Adrenal gland (tissue), 12 donors: ENCODE results near the gene BIN2. TPM values are rescaled to one million over a fixed set of nuclear protein-coding genes. Genes with fewer than 3 reads are reported as not detected.
"Not testable (repeated sequence)": the region's sequence is repeated elsewhere in the genome, so short reads cannot be mapped to it uniquely, and the experiment has no call there.

Experiments used
- DNase-seq, 7 donors: peaks; one replicate each; pipeline ENCODE4 v3.0.0-alpha.2; 2019 to 2020
- H3K27ac ChIP-seq, 5 donors: fragments of 200-600 bp; sonication (generic) in 4 of 5; 1 replicate in 3 of 5; 2 replicates in 2 of 5; pipeline versions ENCODE4 v1.5.1 to v1.8.0; 2016 to 2020; ENCODE audit warnings: mild to moderate bottlenecking in 1 of 5
- H3K27me3 ChIP-seq: fragments of 200-600 bp; 2 replicates; pipeline ENCODE4 v1.8.0; 2021
- H3K36me3 ChIP-seq, 2 donors: fragments of 200-600 bp; replicated peaks in 1 of 2; 1 replicate in 1 of 2; 2 replicates in 1 of 2; pipeline versions ENCODE4 v1.5.1 to v1.8.0; 2018 to 2022
- H3K4me1 ChIP-seq, 2 donors: fragments of 200-600 bp; replicated peaks in 1 of 2; 1 replicate in 1 of 2; 2 replicates in 1 of 2; pipeline versions ENCODE4 v1.5.1 to v1.8.0; 2018 to 2021
- H3K4me3 ChIP-seq, 4 donors: fragments of 200-600 bp; sonication (generic) in 3 of 4; one replicate each; pipeline ENCODE4 v1.5.1; 2016 to 2018
- H3K9me3 ChIP-seq, 3 donors: fragments of 200-600 bp; sonication (generic) in 1 of 3; replicated peaks in 1 of 3; 1 replicate in 2 of 3; 2 replicates in 1 of 3; pipeline versions ENCODE4 v1.5.1 to v1.8.0; 2016 to 2021
- CTCF ChIP-seq, 6 experiments: fragments of 450-650 bp in 4 of 6; fragments of 200-600 bp in 2 of 6; sonication (generic) in 1 of 6; IDR thresholded peaks; 1 replicate in 5 of 6; 2 replicates in 1 of 6; pipeline versions ENCODE4 v1.5.1 to v1.8.0; 2016 to 2021; ENCODE audit warnings: antibody characterized with exemption in 6 of 6, mild to moderate bottlenecking in 2 of 6, moderate library complexity in 1 of 6
- POLR2A ChIP-seq, 2 donors: fragments of 450-650 bp; IDR thresholded peaks; one replicate each; pipeline ENCODE4 v1.6.1; 2017; ENCODE audit warnings: antibody characterized with exemption in 2 of 2, mild to moderate bottlenecking in 2 of 2, moderate library complexity in 1 of 2
- WGBS, 4 donors: extraction: QIAGEN DNeasy Blood & Tissue Kit in 2 of 4; methylation state at CpG; one replicate each; pipeline versions ENCODE4 v1.1.5 to v1.1.7; 2013 to 2017; 5-methylcytosine and 5-hydroxymethylcytosine counted together
- intact Hi-C, 2 donors: fragments of 100-400 bp; cut with DNase I; formaldehyde crosslinking; loops; one replicate each; pipeline versions ENCODE4 v1.14.1 to v1.15.0; 2022 to 2023
- polyA plus RNA-seq, 3 donors: library from polyadenylated mRNA; stranded (reverse); fragments of 200-250 nt in 2 of 3; fragments of 350-450 nt in 1 of 3; fragmentation: Illumina TruSeq in 1 of 3; extraction: RNeasy Lipid Tissue Mini Kit (QIAGEN cat#74804) in 1 of 3; gene quantifications; one replicate each; pipeline ENCODE4 v1.2.3, GENCODE V29; 2013 to 2014
- total RNA-seq, 9 donors: library from RNA; depleted of rRNA in 4 of 9; stranded (reverse); fragments of >200 nt in 4 of 9; fragments of 120-200 nt in 1 of 9; fragmentation: NEBNext Ultra II Directional in 1 of 9; extraction: Animal tissue kit (Norgen Biotek cat#: 25700) in 1 of 9; gene quantifications; one replicate each; pipeline versions ENCODE4 v1.1.0 to v1.2.4, GENCODE V29; 2013 to 2023
- donor health status: healthy with polysubstance abuse.
- donor health status: Bipolar disorder and iron deficiency.
- donor health status: DM: yes; HTN: yes; CAD: no.
- donor health status: DM: no; HTN: no; CAD: no.
- donor health status: DM: no; HTN: no; CAD: no.
- donor health status: DM: yes; HTN: yes; CAD: no.

Gene BIN2
- total and polyA plus RNA-seq, 12 donors = 2.3 to 16.6 (median 6.1) TPM

DNA sequence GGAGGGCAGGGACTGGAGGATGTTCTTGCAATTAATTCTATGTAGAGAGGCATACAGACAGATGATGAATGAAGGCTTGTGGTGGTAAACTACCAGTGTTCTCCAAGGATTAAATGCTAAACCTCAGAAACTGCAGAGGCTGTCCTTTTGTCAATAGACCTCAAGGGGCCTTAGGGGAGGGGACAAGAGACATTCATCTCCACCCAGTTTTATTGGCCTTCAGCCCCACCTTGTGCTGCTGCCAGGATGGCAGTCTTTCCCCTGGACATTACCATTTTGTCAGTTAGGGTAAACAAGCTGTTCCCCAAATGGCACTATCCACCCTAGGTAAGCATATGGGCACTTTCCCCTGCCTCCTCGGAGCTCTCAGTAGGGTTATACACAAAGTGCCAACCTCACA is 48.9 kb downstream of the BIN2 start:
- TF ChIP-seq CTCF (IDR thresholded peaks at IDR 0.05) (no peak), POLR2A (IDR thresholded peaks at IDR 0.05) (no peak)
- H3K36me3 ChIP-seq = no peaks in the 10 kb centered on the region
- no peak for DNase-seq
- WGBS, 4 donors = 60 to 100% (median 86%) methylated on average over 1 of the region's 1 CpG
- no peaks in the 10 kb centered on the region for H3K9me3 ChIP-seq
- H3K27me3 ChIP-seq = no peaks in the 10 kb centered on the region
- H3K27ac ChIP-seq = no peak overlapping the region
- intact Hi-C loops = no loop called here
- peaks cover 0 to 7% of the 10 kb centered on the region in 2 donors for H3K4me1 ChIP-seq
- no peak overlapping the region for H3K4me3 ChIP-seq

- not testable (repeated sequence) for H3K4me3 ChIP-seq, DNase-seq, H3K27ac ChIP-seq, H3K27me3 ChIP-seq, H3K36me3 ChIP-seq, H3K9me3 ChIP-seq
- 91 to 98% (median 95%) methylated on average over 7 of the region's 7 CpGs for WGBS, 4 donors
- peaks cover 0 to 13% of the 10 kb centered on the region in 2 donors for H3K4me1 ChIP-seq
- intact Hi-C loops = loop anchor here in 1 of 2 donors (5.0 kb wide), 1 partner anchor 69 kb away; no protein-coding TSS in a partner anchor
These were observed 51.2 kb downstream of the BIN2 start for GRCh38 chr12:51272810-51273209.

DNA sequence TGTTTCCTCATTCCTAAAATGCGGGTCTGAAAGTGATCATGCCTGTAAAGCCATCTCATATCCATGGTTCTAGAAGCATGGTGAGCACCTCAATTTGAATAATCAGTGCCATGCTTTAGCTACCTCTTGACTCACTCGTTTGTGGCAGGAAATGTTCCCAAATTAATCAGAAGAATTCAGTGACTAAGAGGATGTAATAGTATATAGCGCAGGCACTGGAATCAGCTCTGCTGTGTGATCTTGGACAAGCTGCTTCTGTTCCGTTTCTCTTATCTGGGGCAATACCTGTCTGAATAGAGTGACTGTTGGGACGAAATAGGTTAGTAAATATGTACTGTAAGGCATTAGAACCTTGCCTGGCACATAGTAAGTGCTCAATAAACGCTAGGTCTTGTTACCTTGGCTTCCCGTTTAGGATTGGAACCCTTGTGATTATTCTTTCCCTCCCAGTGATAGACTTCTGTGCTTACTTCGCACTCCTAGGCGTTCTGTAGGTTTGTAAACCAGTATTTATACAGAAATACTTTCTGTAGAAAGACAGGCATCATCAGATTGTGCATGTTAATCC is 52.9 kb downstream of the BIN2 start:
- peak overlapping the region in 4 of 5 donors; percentile 50 to 91 (median 79) for H3K27ac ChIP-seq
- WGBS, 4 donors = 35 to 53% (median 42%) methylated on average over 9 of the region's 9 CpGs
- intact Hi-C loops = loop anchor here in 1 of 2 donors (5.0 kb wide), 1 partner anchor 71 kb away; no protein-coding TSS in a partner anchor
- H3K9me3 ChIP-seq = no peaks in the 10 kb centered on the region
- DNase-seq = peak in 2 of 7 donors; percentile 15 to 28
- H3K4me3 ChIP-seq = peak overlapping the region in 2 of 4 donors; percentile 50 to 97
- peaks cover 0 to 13% of the 10 kb centered on the region in 2 donors for H3K4me1 ChIP-seq
- H3K36me3 ChIP-seq = no peaks in the 10 kb centered on the region
- no peaks in the 10 kb centered on the region for H3K27me3 ChIP-seq
- TF ChIP-seq CTCF (IDR thresholded peaks at IDR 0.05) = no peak
- peak in 1 of 2 donors; percentile 47 for TF ChIP-seq POLR2A (IDR thresholded peaks at IDR 0.05)

DNA sequence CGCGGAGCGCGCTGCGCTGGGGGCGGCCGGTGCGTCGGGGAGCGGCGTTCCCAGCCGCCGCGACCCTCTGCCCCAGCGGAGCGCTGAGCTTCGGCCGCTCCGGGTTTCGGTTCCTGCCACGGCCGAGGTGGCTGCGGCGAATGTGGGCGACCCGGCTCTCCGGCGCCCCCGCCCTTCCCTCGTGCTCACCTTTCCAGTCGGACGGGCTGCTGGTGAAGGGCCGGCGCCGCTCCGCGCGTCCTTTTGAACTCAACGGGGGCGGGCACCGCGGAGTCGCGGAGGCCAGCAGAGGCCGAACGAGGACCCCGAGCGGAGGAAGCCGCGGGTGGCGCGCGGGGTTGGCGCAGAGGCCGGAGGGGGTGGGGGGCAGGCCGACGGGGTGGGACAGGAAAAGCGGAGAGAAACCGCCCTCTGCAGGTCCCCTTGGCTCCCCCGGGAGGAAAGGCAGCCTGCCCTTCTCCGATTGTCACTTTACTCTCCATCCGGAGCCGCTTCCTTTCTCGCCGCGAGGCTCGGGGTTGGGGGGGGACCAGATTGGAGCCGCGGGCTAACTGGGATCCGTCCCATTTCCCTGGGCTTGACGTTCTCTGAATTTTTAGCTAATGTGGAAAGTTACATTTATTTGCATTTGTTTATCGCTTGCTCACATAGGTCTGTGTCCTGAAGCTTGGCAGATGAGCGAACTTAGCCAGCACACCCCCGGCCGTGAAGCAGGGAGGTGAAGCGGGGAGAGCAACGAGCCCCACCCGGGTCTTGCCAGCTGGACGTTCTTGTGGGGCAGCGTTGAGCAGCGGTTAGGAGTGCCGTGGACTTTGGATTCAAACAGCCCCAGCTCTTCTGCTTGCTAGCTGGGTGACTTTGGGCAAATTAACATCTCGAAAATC is 53.7 kb downstream of the BIN2 start, which contains the start of gene SMAGP:
Gene SMAGP (minus strand): TSS at position 349 of the 884 bp plus-strand sequence. CDS start 1,137 bp downstream, outside the sequence.
- WGBS, 4 donors = 0 to 1% (median 0%) methylated on average over 22 to 83 of the region's 83 CpGs
- Histone ChIP-seq H3K36me3 (no peaks in the 10 kb centered on the region), H3K4me1 (peaks cover 0 to 13% of the 10 kb centered on the region in 2 donors), H3K4me3 (peak within 1 kb of the TSS; percentile 50 to 97 (median 76)), H3K9me3 (no peaks in the 10 kb centered on the region), H3K27ac (peak within 1 kb of the TSS in 4 of 5 donors; percentile 60 to 91 (median 79)), H3K27me3 (no peaks in the 10 kb centered on the region)
- TF ChIP-seq POLR2A (IDR thresholded peaks at IDR 0.05) = peak in 1 of 2 donors; percentile 21
- TF ChIP-seq CTCF (IDR thresholded peaks at IDR 0.05) = no peak
- intact Hi-C loops = loop anchor here in 1 of 2 donors (5.0 kb wide), 1 partner anchor 72 kb away; no protein-coding TSS in a partner anchor
- peak; percentile 48 to 68 (median 65) for DNase-seq
